Measurements from ENCODE around the gene L1TD1. TPM values are rescaled to one million over a fixed set of nuclear protein-coding genes. Genes with fewer than 3 reads are reported as not detected.
"Not testable (repeated sequence)": the region's sequence is repeated elsewhere in the genome, so short reads cannot be mapped to it uniquely, and the experiment has no call there.

The L1TD1 gene
- total RNA-seq, 1 experiment from 2014 or later = 0.18 TPM

DNA sequence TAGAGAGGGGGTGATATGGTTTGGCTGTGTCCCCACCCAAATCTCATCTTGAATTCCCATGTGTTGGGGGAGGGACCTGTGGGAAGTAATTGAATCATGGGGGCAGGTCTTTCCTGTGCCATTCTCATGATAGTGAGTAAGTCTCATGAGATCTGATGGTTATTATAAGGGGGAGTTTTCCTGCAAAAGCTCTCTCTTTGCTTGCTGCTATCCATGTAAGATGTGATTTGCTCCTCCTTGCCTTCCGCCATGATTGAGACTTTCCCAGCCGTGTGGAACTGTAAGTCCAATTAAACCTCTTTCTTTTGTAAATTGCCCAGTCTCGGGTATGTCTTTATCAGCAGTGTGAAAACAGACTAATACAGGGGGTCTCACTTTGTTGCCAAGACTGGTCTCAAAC, 49.7 kb downstream of the L1TD1 start:
- intact Hi-C loops (cut with micrococcal nuclease; ENCODE audit: unreplicated experiment); DNase-seq (ENCODE audit: low read depth, low spot score); H3K36me3 ChIP-seq (ENCODE audit: control insufficient read depth, insufficient read depth, low read length); ATAC-seq; POLR2A ChIA-PET; H3K4me3 ChIP-seq (ENCODE audit: low read depth in 2 of 2, low read length in 2 of 2); H3K9me3 ChIP-seq (ENCODE audit: control insufficient read depth, insufficient read depth, low read depth, low read length); BruUV-seq (replicated peaks); H3K27me3 ChIP-seq (ENCODE audit: control insufficient read depth, insufficient read depth, low read length); H3K4me1 ChIP-seq (ENCODE audit: control insufficient read depth, insufficient read depth, low read length); CTCF ChIA-PET; H3K27ac ChIP-seq (ENCODE audit: low read length); in situ Hi-C loops (cut with HindIII; ENCODE audit: low pct_unique_long_range_greater_than_20kb, low sequenced_read_pairs): not testable (repeated sequence)

DNA sequence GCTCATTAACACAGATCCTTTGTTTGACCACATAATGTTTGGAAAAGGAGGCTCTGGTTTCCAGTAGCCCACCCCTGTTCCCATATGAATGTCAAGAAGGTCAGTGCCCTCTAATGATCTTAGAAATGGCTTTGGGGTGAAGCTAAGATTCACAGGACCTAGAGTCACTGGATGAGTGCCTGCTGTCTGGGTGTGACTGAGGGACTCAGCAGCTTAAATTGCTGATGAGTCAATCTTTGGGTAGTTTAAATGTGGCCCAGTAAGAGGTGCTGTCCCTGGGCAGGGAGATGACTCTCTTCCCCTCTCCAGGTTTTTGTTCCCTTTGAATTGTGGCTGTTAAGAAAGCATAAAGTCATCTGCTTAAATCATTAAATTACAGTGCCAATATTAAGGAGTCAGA, 50.6 kb downstream of the L1TD1 start:
- ATAC-seq (no peak), DNase-seq (ENCODE audit: low read depth, low spot score) (no peak)
- Histone ChIP-seq H3K27ac (ENCODE audit: low read length) (no peak overlapping the region), H3K36me3 (ENCODE audit: control insufficient read depth, insufficient read depth, low read length) (no peaks in the 10 kb centered on the region), H3K27me3 (ENCODE audit: control insufficient read depth, insufficient read depth, low read length) (no peaks in the 10 kb centered on the region), H3K4me1 (ENCODE audit: control insufficient read depth, insufficient read depth, low read length) (no peaks in the 10 kb centered on the region), H3K9me3 (ENCODE audit: control insufficient read depth, insufficient read depth, low read depth, low read length) (no peaks in the 10 kb centered on the region), H3K4me3 (ENCODE audit: low read depth in 2 of 2, low read length in 2 of 2) (no peak overlapping the region)
- TF ChIP-seq POLR2AphosphoS5 (IDR thresholded peaks at IDR 0.05; ENCODE audit: low read depth, low read length) (no peak), SIN3A (IDR thresholded peaks at IDR 0.05; ENCODE audit: borderline replicate concordance, insufficient read depth, low read depth, low read length) (no peak), REST (IDR thresholded peaks at IDR 0.05; ENCODE audit: insufficient read depth in 1 of 2, low read depth in 2 of 2, low read length in 1 of 2) (no peak), TCF7L2 (IDR thresholded peaks at IDR 0.05; ENCODE audit: low read depth, low read length) (no peak)
- TF ChIP-seq, protein P1, sequence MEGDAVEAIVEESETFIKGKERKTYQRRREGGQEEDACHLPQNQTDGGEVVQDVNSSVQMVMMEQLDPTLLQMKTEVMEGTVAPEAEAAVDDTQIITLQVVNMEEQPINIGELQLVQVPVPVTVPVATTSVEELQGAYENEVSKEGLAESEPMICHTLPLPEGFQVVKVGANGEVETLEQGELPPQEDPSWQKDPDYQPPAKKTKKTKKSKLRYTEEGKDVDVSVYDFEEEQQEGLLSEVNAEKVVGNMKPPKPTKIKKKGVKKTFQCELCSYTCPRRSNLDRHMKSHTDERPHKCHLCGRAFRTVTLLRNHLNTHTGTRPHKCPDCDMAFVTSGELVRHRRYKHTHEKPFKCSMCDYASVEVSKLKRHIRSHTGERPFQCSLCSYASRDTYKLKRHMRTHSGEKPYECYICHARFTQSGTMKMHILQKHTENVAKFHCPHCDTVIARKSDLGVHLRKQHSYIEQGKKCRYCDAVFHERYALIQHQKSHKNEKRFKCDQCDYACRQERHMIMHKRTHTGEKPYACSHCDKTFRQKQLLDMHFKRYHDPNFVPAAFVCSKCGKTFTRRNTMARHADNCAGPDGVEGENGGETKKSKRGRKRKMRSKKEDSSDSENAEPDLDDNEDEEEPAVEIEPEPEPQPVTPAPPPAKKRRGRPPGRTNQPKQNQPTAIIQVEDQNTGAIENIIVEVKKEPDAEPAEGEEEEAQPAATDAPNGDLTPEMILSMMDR (IDR thresholded peaks at IDR 0.05) = no peak
- no TSS peak for BruUV-seq (replicated peaks)
- POLR2A ChIA-PET = no interaction called here
- intact Hi-C loops (cut with micrococcal nuclease; ENCODE audit: unreplicated experiment) = no loop called here
- in situ Hi-C loops (cut with HindIII; ENCODE audit: low pct_unique_long_range_greater_than_20kb, low sequenced_read_pairs) = no loop called here
- CTCF ChIA-PET = no interaction called here

GRCh38 chr1:62247391-62248168, 52.9 kb downstream of the L1TD1 start:
- H3K27ac ChIP-seq (ENCODE audit: low read length) = no peak overlapping the region
- BruUV-seq (replicated peaks) = no TSS peak
- intact Hi-C loops (cut with micrococcal nuclease; ENCODE audit: unreplicated experiment) (no loop called here), in situ Hi-C loops (cut with HindIII; ENCODE audit: low pct_unique_long_range_greater_than_20kb, low sequenced_read_pairs) (no loop called here)
- TF ChIP-seq TCF7L2 (IDR thresholded peaks at IDR 0.05; ENCODE audit: low read depth, low read length) (no peak), REST (IDR thresholded peaks at IDR 0.05; ENCODE audit: insufficient read depth in 1 of 2, low read depth in 2 of 2, low read length in 1 of 2) (no peak), SIN3A (IDR thresholded peaks at IDR 0.05; ENCODE audit: borderline replicate concordance, insufficient read depth, low read depth, low read length) (no peak)
- TF ChIP-seq, protein P1 (IDR thresholded peaks at IDR 0.05) = no peak
- H3K9me3 ChIP-seq (ENCODE audit: control insufficient read depth, insufficient read depth, low read depth, low read length) = no peaks in the 10 kb centered on the region
- no peaks in the 10 kb centered on the region for H3K27me3 ChIP-seq (ENCODE audit: control insufficient read depth, insufficient read depth, low read length)
- ChIA-PET CTCF (no interaction called here), POLR2A (no interaction called here)
- H3K36me3 ChIP-seq (ENCODE audit: control insufficient read depth, insufficient read depth, low read length) = no peaks in the 10 kb centered on the region
- no peak for ATAC-seq
- DNase-seq (ENCODE audit: low read depth, low spot score) = no peak
- H3K4me1 ChIP-seq (ENCODE audit: control insufficient read depth, insufficient read depth, low read length) = no peaks in the 10 kb centered on the region
- H3K4me3 ChIP-seq (ENCODE audit: low read depth in 2 of 2, low read length in 2 of 2) = no peak overlapping the region

All from Panc1 (cell line).